ENCODE measurements around the gene CNOT2. TPM values are rescaled to one million over a fixed set of nuclear protein-coding genes. Genes with fewer than 3 reads are reported as not detected.

Gene CNOT2
- total RNA-seq, 1 experiment from 2014 or later, result 82.9 TPM

GRCh38 chr12:70329728-70330127 lies 86.5 kb downstream of the CNOT2 start:
- peaks cover 26% of the 10 kb centered on the region in 2 experiments for H3K4me1 Mint-ChIP-seq
- no CpG with 5 or more reads among the region's 3 CpGs for WGBS (ENCODE audit: extremely low coverage, insufficient read length, low lambda C conversion rate)
- H3K9ac ChIP-seq (ENCODE audit: extremely low read depth, insufficient read length, low read length), result no peak overlapping the region
- no peak overlapping the region for H3K4me2 ChIP-seq (ENCODE audit: insufficient read depth, insufficient read length, low read length)
- H3K4ac ChIP-seq (ENCODE audit: low read depth, low read length), result no peak overlapping the region
- no peak for DNase-seq
- peaks cover 4 to 5% (median 5%) of the 10 kb centered on the region in 3 experiments; a peak in 4 of 7 replicates for H3K36me3 Mint-ChIP-seq (ENCODE audit: insufficient read depth in 1 of 3, low read depth in 3 of 3)
- H3K9me3 ChIP-seq (ENCODE audit: control insufficient read depth, low read depth, low read length), result no peaks in the 10 kb centered on the region
- peaks cover 1% of the 10 kb centered on the region for H3K4me1 ChIP-seq (ENCODE audit: insufficient read depth, low read length)
- no peak overlapping the region for H4K8ac ChIP-seq (replicated peaks; ENCODE audit: insufficient read length, low read depth, low read length)
- H3K79me2 ChIP-seq (ENCODE audit: insufficient read depth, low read length), result no peaks in the 10 kb centered on the region
- no peaks in the 10 kb centered on the region for H4K20me1 ChIP-seq (ENCODE audit: control insufficient read depth, insufficient read depth, insufficient read length)
- H3K27me3 ChIP-seq (ENCODE audit: insufficient read depth, low read length), result no peaks in the 10 kb centered on the region
- no peak overlapping the region for H2BK20ac ChIP-seq (ENCODE audit: low read depth, low read length, poor library complexity, severe bottlenecking)
- H3K23ac ChIP-seq (ENCODE audit: insufficient read length, low read depth, low read length), result no peak overlapping the region
- no peaks in the 10 kb centered on the region for H3K27me3 Mint-ChIP-seq (ENCODE audit: low read depth)
- H3K4me3 Mint-ChIP-seq, result no peak overlapping the region
- H2BK12ac ChIP-seq (ENCODE audit: insufficient read length, low read depth, low read length), result no peak overlapping the region
- no peaks in the 10 kb centered on the region for H3K9me3 Mint-ChIP-seq
- no peak overlapping the region for H3K27ac ChIP-seq (ENCODE audit: insufficient read length, low read depth, low read length)
- H3K27ac Mint-ChIP-seq, result no peak overlapping the region
- no peak overlapping the region for H4K5ac ChIP-seq (ENCODE audit: insufficient read length, low read depth, low read length)
- no peak overlapping the region for H2AK5ac ChIP-seq (ENCODE audit: insufficient read length, low read length)
- no peak overlapping the region for H3K18ac ChIP-seq (ENCODE audit: insufficient read length, low read depth, low read length)
- no peak overlapping the region for H3T11ph ChIP-seq (ENCODE audit: low read length)
- no peak overlapping the region for H3K14ac ChIP-seq (ENCODE audit: insufficient read depth, low read length)
- H3K23me2 ChIP-seq (ENCODE audit: insufficient read length, low read depth, low read length, poor library complexity, severe bottlenecking), result no peaks in the 10 kb centered on the region
- no peak overlapping the region for H3K56ac ChIP-seq (ENCODE audit: insufficient read length, low read depth, low read length)
- H2AFZ ChIP-seq (ENCODE audit: low read length), result no peak overlapping the region
- TF ChIP-seq CTCF (conservative IDR thresholded peaks at IDR 0.05), result no peak
- no peak overlapping the region for H2BK15ac ChIP-seq (ENCODE audit: low read depth, low read length)
- H2BK5ac ChIP-seq (ENCODE audit: insufficient read length, low read length), result no peak overlapping the region
- no peak overlapping the region for H2BK120ac ChIP-seq (ENCODE audit: low read depth, low read length, poor library complexity, severe bottlenecking)
- H4K91ac ChIP-seq (ENCODE audit: insufficient read length, low read depth, low read length), result no peak overlapping the region
- no peaks in the 10 kb centered on the region for H3K79me1 ChIP-seq (ENCODE audit: insufficient read depth, low read depth, low read length, poor library complexity, severe bottlenecking)

Measured in H9 (cell line).